ENCODE measurements around the gene NEURL1. TPM values are rescaled to one million over a fixed set of nuclear protein-coding genes. Genes with fewer than 3 reads are reported as not detected.
A peak's percentile ranks its signal among the peaks of the same experiment; 100 is the strongest.

The NEURL1 gene
- total RNA-seq, 1 donor, result under 0.01 TPM

DNA sequence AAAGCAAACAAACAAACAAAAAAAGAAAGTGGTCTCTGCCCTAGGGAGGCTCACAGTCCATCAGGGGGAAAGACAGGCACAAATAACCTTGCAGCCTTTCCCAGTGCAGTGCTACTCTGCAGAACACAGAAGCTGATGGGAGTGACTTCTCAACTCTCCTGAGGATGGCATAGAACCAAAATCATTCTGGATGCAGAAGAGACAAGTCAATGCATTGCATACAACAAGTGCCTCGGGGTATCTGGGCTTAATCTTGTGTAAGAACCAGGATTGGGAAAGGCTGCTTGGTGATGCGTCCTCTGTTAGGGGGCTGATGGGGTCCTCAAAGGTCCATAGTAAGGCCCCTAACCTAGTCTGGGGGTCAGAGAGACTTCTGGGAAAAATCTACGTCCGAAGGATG is 68.9 kb downstream of the NEURL1 start:
- no peak for DNase-seq (ENCODE audit: low read depth)
- H3K4me3 ChIP-seq (ENCODE audit: low read depth, low read length), result no peak overlapping the region
- TF ChIP-seq, protein P1, sequence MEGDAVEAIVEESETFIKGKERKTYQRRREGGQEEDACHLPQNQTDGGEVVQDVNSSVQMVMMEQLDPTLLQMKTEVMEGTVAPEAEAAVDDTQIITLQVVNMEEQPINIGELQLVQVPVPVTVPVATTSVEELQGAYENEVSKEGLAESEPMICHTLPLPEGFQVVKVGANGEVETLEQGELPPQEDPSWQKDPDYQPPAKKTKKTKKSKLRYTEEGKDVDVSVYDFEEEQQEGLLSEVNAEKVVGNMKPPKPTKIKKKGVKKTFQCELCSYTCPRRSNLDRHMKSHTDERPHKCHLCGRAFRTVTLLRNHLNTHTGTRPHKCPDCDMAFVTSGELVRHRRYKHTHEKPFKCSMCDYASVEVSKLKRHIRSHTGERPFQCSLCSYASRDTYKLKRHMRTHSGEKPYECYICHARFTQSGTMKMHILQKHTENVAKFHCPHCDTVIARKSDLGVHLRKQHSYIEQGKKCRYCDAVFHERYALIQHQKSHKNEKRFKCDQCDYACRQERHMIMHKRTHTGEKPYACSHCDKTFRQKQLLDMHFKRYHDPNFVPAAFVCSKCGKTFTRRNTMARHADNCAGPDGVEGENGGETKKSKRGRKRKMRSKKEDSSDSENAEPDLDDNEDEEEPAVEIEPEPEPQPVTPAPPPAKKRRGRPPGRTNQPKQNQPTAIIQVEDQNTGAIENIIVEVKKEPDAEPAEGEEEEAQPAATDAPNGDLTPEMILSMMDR (IDR thresholded peaks at IDR 0.05; ENCODE audit: insufficient read depth, low read depth, low read length), result no peak

DNA sequence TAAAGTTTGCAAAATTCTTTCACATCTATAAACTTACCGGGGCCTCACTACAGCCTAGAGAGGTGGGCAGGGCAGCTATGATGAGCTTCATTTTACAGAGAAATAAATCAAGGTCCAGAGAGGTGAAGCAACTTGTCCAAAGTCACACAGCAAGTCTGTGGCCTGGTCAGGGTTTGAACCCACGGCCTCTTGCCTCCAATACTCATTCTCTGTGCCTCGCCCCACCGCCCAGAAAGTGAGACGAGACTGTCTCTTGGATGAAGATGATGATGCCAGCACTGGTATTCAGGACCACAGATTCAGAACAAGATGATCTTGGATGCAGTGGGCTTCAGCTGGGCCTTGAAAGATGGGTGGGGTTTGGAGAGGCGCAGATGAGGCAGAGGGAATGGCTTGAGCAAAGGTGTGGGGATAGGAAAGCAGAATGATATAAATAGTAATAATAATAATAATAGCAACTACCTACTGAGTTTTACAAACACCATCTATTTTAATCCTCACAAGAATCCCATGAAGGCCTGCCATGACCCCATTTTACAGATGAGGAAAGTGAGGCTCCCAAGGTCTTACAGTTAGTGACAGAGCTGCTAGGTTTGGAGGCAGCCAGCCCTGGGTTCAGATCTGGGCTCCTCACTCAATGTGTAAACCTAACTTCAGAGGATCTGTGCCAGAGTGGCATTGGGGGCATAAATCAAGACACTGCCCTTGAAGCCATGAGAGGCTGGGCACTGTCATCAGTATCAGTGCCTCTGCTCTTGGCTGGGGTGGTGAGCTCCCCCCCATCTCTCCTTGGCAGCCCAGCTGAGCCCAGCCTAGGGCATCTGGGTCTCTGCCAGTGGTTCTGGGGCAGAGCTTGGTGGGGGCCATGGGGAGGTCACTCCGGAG is 70.0 kb downstream of the NEURL1 start:
- no peak overlapping the region for H3K4me3 ChIP-seq (ENCODE audit: low read depth, low read length)
- no peak for DNase-seq (ENCODE audit: low read depth)
- TF ChIP-seq, protein P1 (IDR thresholded peaks at IDR 0.05; ENCODE audit: insufficient read depth, low read depth, low read length), result no peak

DNA sequence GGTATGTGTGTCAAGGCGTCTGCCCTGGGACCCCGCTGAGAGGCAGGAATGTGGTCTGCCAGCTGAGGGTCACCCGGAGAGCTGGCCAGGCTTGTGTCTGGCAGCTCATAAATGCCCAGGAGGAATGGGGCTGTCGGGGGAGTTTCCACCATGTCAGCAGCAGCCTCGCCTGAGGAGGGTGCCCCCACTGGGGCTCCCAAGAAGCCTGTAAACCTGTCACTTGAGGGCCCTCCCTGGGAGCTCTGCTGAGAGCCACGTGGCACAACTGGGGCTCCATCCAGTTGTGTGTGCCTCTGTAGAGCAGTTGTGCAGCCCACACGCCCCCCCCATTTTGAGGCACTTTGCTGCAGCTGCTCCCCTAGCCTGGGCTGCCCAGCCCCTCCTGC is 70.6 kb downstream of the NEURL1 start:
- H3K4me3 ChIP-seq (ENCODE audit: low read depth, low read length), result no peak overlapping the region
- TF ChIP-seq, protein P1 (IDR thresholded peaks at IDR 0.05; ENCODE audit: insufficient read depth, low read depth, low read length), result no peak
- DNase-seq (ENCODE audit: low read depth), result no peak

DNA sequence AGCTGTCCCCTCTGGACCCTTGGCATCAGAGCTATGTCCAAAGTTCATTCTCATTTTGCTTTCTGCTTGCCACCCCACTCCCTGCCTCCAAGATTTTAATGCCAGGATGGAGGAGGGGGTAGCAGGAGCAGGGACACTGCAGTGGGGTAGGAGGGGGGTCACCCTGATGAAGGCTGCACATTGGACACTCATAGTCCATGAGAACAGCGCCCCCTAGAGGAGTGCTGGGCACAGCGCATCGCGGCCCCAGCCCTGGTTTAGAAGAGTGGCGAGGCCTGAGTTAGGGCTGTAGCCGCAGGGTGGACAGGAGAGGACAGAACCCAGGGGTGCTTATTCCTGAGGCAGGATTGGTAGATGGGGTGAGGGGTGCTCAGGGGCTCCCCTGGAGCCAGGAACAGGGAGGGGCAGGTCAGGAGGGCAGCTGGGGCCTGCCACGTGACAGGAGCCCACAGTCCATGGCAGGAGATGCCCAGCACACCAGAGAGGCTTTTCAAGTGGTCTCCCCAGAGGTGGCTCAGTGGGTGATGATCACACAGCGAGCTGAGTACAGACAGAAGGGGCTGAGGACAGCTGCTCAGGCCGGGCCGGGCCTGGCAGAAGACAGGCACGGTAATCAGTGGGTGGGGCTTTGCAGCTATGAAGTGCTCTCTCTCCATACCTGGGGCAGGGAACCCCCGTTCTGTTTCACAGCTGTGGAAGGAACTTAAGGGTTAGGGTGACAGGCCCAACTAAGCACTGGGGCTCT is 71.4 kb downstream of the NEURL1 start:
- DNase-seq (ENCODE audit: low read depth), result no peak
- TF ChIP-seq, protein P1 (IDR thresholded peaks at IDR 0.05; ENCODE audit: insufficient read depth, low read depth, low read length), result peak; percentile 67
- H3K4me3 ChIP-seq (ENCODE audit: low read depth, low read length), result no peak overlapping the region

DNA sequence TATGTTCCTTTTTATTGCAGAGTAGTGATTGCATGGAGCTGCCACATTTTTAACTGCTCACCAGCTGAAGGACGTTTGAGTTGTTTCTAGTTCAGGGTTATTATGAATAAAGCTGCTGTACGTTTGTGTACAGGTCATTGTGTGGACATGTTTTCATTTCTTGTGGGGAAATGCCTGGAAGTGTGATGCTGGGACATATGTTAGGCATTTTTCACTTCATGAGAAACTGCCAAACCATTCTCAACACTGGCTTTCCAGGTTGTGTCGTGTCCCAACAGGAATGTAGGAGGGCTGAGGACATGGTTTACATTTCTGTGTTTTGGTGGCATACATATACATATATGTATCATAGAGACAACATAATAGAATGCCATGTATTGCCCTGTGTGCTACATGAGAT is 73.0 kb downstream of the NEURL1 start:
- TF ChIP-seq, protein P1 (IDR thresholded peaks at IDR 0.05; ENCODE audit: insufficient read depth, low read depth, low read length), result no peak
- DNase-seq (ENCODE audit: low read depth), result peak; percentile 60
- no peak overlapping the region for H3K4me3 ChIP-seq (ENCODE audit: low read depth, low read length)

DNA sequence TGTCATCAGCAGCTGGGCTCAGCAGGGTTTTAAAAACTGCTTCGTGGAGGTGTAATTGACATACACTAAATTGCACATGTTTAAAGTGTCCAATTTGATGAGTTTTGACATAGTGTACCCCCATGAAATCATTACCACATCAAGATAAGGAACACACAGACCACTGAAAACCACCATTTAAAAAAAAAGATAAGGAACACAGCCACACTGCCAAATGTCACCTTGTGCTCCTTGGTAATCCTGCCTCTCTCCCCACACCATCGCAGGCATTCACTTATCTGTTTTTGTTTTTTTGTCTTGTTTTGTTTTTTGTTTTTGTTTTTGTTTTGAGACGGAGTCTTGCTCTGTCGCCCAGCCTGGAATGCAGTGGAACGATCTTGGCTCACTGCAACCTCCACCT is 75.0 kb downstream of the NEURL1 start:
- TF ChIP-seq, protein P1 (IDR thresholded peaks at IDR 0.05; ENCODE audit: insufficient read depth, low read depth, low read length), result no peak

More for the DNA sequence above, 75.0 kb downstream of the NEURL1 start:
- no peak for DNase-seq (ENCODE audit: low read depth)
- no peak overlapping the region for H3K4me3 ChIP-seq (ENCODE audit: low read depth, low read length)

All from fibroblast of villous mesenchyme (primary cell).